Common myeloid progenitor, CD34-positive (primary cell): ENCODE data around the gene PARP14.

ENCODE experiments used
- CTCF ChIA-PET: fragments of 350-600 bp; sonication (Branson Sonifier 250); formaldehyde crosslinking; loops from one replicate; lab custom pipeline; 2021; ENCODE audit warnings: antibody characterized with exemption; lab: Charles Lee
- POLR2A ChIA-PET: fragments of 350-600 bp; sonication (Branson Sonifier 250); formaldehyde crosslinking; loops from one replicate; lab custom pipeline; 2021; ENCODE audit warnings: antibody characterized with exemption; lab: Charles Lee
- DNase-seq, 3 donors: peaks; one replicate each; pipeline versions ENCODE4 v3.0.0 to v3.0.0-alpha.2; 2013
- H3K27ac ChIP-seq, 2 experiments: 1 replicate in 1 of 2; 2 replicates in 1 of 2; pipeline ENCODE4 v1.7.0; 2013; ENCODE audit warnings: inconsistent platforms in 2 of 2, low read length in 2 of 2, mild to moderate bottlenecking in 2 of 2, low read depth in 1 of 2, moderate library complexity in 1 of 2; ENCODE audit not compliant: severe bottlenecking in 2 of 2, insufficient read depth in 1 of 2, poor library complexity in 1 of 2
- H3K27me3 ChIP-seq, 5 experiments: replicated peaks in 2 of 5; 1 replicate in 3 of 5; 2 replicates in 2 of 5; pipeline versions ENCODE4 v1.6.1 to v1.7.0; 2013; ENCODE audit warnings: low read length in 4 of 5, mild to moderate bottlenecking in 2 of 5, moderate library complexity in 2 of 5, inconsistent platforms in 1 of 5; ENCODE audit not compliant: insufficient read depth in 5 of 5, control insufficient read depth in 4 of 5
- H3K36me3 ChIP-seq, 4 experiments: 1 replicate in 2 of 4; 2 replicates in 2 of 4; pipeline versions ENCODE4 v1.6.1 to v1.7.0; 2013; ENCODE audit warnings: low read length in 3 of 4, control low read depth in 1 of 4, mild to moderate bottlenecking in 1 of 4; ENCODE audit not compliant: control insufficient read depth in 4 of 4, insufficient read depth in 4 of 4
- H3K4me1 ChIP-seq, 4 experiments: 1 replicate in 3 of 4; 2 replicates in 1 of 4; pipeline versions ENCODE4 v1.6.1 to v1.7.1; 2013; ENCODE audit warnings: low read length in 3 of 4, mild to moderate bottlenecking in 3 of 4, control low read depth in 1 of 4, inconsistent platforms in 1 of 4, moderate library complexity in 1 of 4; ENCODE audit not compliant: control insufficient read depth in 4 of 4, insufficient read depth in 4 of 4; ENCODE audit errors: control extremely low read depth in 1 of 4
- H3K4me3 ChIP-seq, 7 experiments: 1 replicate in 4 of 7; 2 replicates in 3 of 7; pipeline versions ENCODE4 v1.5.1 to v1.7.0; 2013; ENCODE audit warnings: mild to moderate bottlenecking in 7 of 7, low read length in 6 of 7, moderate library complexity in 6 of 7, inconsistent platforms in 2 of 7, low read depth in 2 of 7, control low read depth in 1 of 7; ENCODE audit not compliant: insufficient read depth in 4 of 7, control insufficient read depth in 1 of 7; ENCODE audit errors: extremely low read depth in 1 of 7
- H3K9me3 ChIP-seq, 5 experiments: 1 replicate in 4 of 5; 2 replicates in 1 of 5; pipeline versions ENCODE4 v1.6.1 to v1.7.1; 2013; ENCODE audit warnings: low read length in 4 of 5, mild to moderate bottlenecking in 2 of 5, inconsistent platforms in 1 of 5, low read depth in 1 of 5, moderate library complexity in 1 of 5; ENCODE audit not compliant: control insufficient read depth in 4 of 5, insufficient read depth in 2 of 5; ENCODE audit errors: control extremely low read depth in 1 of 5
- WGBS: methylation state at CpG from one replicate; pipeline ENCODE4 v1.1.5; 2013; ENCODE audit not compliant: insufficient coverage; 5-methylcytosine and 5-hydroxymethylcytosine counted together

PARP14 gene

GRCh38 chr3:122665881-122666280, 14.8 kb upstream of the PARP14 start:
- Histone ChIP-seq H3K4me3 (no peak overlapping the region), H3K36me3 (no peaks in the 10 kb centered on the region), H3K4me1 (no peaks in the 10 kb centered on the region), H3K27me3 (no peaks in the 10 kb centered on the region), H3K27ac (no peak overlapping the region), H3K9me3 (peaks cover 0 to 9% (median 6%) of the 10 kb centered on the region in 5 experiments)
- POLR2A ChIA-PET: no interaction called here
- CTCF ChIA-PET: interaction anchor here (1.3 kb wide), 2 partner anchors 13 to 18 kb away, joined by 3 to 4 read pairs; no protein-coding TSS in a partner anchor
- DNase-seq: no peak

DNA sequence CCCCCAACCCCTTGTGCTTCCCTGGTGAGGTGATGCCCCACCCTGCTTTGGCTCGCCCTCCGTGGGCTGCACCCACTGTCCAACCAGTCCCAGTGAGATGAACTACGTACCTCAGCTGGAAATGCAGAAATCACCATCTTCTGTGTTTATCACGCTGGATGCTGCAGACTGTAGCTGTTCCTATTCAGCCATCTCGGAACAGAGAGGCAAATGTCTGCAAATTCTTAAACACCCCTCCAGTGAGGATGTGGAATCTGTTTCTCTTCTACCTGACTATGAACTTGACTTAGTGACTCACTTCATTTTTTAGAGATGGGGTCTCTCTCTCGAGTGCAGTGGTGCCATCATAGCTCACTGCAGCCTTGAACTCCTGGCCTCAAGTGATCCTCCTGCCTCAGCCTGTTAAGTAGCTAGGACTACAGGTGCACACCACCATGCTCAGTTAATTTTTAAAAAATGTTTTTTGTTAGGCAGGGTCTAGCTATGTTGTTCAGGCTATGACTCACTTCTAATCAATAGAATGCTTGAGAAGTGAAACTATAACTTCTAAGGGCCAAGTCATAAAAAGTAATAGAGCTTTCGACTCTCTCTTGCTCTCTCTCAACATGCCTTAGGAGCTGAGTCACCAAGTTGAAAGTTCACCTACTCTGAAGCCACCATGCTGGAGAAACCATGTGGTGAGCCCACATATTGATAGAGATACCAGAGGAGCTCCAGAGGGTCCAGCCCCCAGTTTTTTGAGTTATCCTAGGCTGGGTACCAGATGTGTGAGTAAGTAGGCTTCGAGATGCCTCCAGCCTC, 11.5 kb upstream of the PARP14 start:
- 96% methylated on average over 7 of the region's 8 CpGs for WGBS
- DNase-seq: no peak
- no peaks in the 10 kb centered on the region for H3K36me3 ChIP-seq
- ChIA-PET CTCF (interaction anchor here (0.7 to 1.1 kb wide), 3 partner anchors 9 to 218 kb away, joined by 3 to 4 read pairs (median 4); no protein-coding TSS in a partner anchor), POLR2A (no interaction called here)
- peaks cover 0 to under 1% (median 0%) of the 10 kb centered on the region in 5 experiments for H3K9me3 ChIP-seq
- H3K27me3 ChIP-seq: no peaks in the 10 kb centered on the region
- no peak overlapping the region for H3K4me3 ChIP-seq
- no peak overlapping the region for H3K27ac ChIP-seq
- no peaks in the 10 kb centered on the region for H3K4me1 ChIP-seq

- POLR2A ChIA-PET: no interaction called here
- no CpG with 5 or more reads among the region's 2 CpGs for WGBS
- Histone ChIP-seq H3K27ac (no peak overlapping the region), H3K36me3 (no peaks in the 10 kb centered on the region), H3K4me3 (no peak overlapping the region), H3K9me3 (peaks cover 0 to 11% (median 0%) of the 10 kb centered on the region in 5 experiments), H3K27me3 (no peaks in the 10 kb centered on the region), H3K4me1 (no peaks in the 10 kb centered on the region)
- CTCF ChIA-PET: interaction anchor here (0.6 to 1.2 kb wide), 2 partner anchors 106 to 112 kb away, joined by 3 read pairs; no protein-coding TSS in a partner anchor
- no peak for DNase-seq
These were observed 9.1 kb upstream of the PARP14 start for GRCh38 chr3:122671553-122671952.

GRCh38 chr3:122674339-122674738, 6.3 kb upstream of the PARP14 start:
- Histone ChIP-seq H3K4me3 (no peak overlapping the region), H3K36me3 (no peaks in the 10 kb centered on the region), H3K9me3 (peaks cover 0 to 11% (median 0%) of the 10 kb centered on the region in 5 experiments), H3K4me1 (peaks cover 5 to 10% (median 8%) of the 10 kb centered on the region in 4 experiments), H3K27me3 (no peaks in the 10 kb centered on the region), H3K27ac (no peak overlapping the region)
- ChIA-PET POLR2A (no interaction called here), CTCF (interaction anchor here (7.9 kb wide), 1 partner anchor 114 kb away, joined by 124 read pairs; no protein-coding TSS in a partner anchor)
- DNase-seq: peak in 1 of 3 donors; percentile 13
- 50% methylated on average over 2 of the region's 3 CpGs for WGBS

DNA sequence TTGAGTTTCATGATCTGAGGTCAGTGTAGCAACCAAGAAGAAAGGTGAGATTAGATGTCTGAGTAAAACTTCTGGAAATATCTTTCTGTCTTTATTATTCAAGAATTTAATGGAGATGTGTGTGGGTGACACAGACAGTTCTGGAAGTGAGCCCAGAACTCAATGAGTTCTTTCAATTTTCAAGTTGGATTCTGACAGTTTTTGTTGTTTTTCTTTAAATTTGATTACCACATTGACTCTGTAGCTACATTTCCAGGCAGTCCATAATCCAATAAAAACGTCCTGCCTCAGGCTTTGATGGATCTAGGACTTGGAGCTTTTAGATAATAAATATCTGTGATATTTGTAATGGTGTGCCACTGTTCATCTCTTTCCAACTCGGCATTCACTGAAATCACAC, 3.9 kb upstream of the PARP14 start:
- peaks cover 6 to 25% (median 23%) of the 10 kb centered on the region in 4 experiments for H3K4me1 ChIP-seq
- ChIA-PET CTCF (interaction anchor here (7.9 kb wide), 1 partner anchor 117 kb away, joined by 124 read pairs; no protein-coding TSS in a partner anchor), POLR2A (interaction anchor here (0.6 kb wide), 2 partner anchors 525 to 680 kb away, joined by 3 to 4 read pairs; partner anchors contain the start of gene SEC22A)
- no peak for DNase-seq
- no peak overlapping the region for H3K4me3 ChIP-seq
- H3K27me3 ChIP-seq: no peaks in the 10 kb centered on the region
- peaks cover 0 to 11% (median 0%) of the 10 kb centered on the region in 5 experiments for H3K9me3 ChIP-seq
- H3K36me3 ChIP-seq: no peaks in the 10 kb centered on the region
- WGBS: no CpG with 5 or more reads among the region's 2 CpGs
- H3K27ac ChIP-seq: no peak overlapping the region

GRCh38 chr3:122677216-122677615, 3.4 kb upstream of the PARP14 start:
- Histone ChIP-seq H3K4me1 (peaks cover 10 to 29% (median 27%) of the 10 kb centered on the region in 4 experiments), H3K4me3 (no peak overlapping the region), H3K9me3 (peaks cover 0 to 11% (median 0%) of the 10 kb centered on the region in 5 experiments), H3K36me3 (no peaks in the 10 kb centered on the region), H3K27me3 (no peaks in the 10 kb centered on the region), H3K27ac (no peak overlapping the region)
- DNase-seq: no peak
- ChIA-PET CTCF (interaction anchor here (7.9 kb wide), 1 partner anchor 117 kb away, joined by 124 read pairs; no protein-coding TSS in a partner anchor), POLR2A (interaction anchor here (0.6 kb wide), 1 partner anchor 679 kb away, joined by 4 read pairs; no protein-coding TSS in a partner anchor)
- WGBS: no CpG with 5 or more reads among the region's 1 CpG
